OCI-M2 (cell line): ENCODE measurements around the gene MARCHF9.
"Not testable (repeated sequence)": the region's sequence is repeated elsewhere in the genome, so short reads cannot be mapped to it uniquely, and the experiment has no call there.

Experiments
- DNase-seq: peaks from one replicate; lab custom pipeline; 2025; ENCODE audit not compliant: unreplicated experiment; lab: John Stamatoyannopoulos, UW

Gene MARCHF9

DNA sequence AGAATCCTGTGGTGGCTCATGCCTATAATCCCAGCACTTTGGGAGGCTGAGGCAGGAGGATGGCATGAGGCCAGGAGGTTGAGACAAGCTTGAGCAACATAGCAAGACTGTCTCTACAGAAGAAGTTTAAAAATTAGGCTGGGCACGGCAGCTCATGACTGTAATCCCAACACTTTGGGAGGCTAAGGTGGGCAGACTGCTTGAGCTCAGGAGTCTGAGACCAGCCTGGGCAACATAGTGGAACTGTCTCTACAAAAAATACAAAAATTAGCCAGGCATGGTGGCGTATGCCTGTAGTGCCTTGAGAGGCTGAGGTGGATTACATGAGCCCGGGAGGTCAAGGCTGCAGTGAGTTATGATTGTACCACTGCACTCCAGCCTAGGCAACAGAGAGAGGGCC, 13.0 kb downstream of the MARCHF9 start:
- DNase-seq: no peak

DNA sequence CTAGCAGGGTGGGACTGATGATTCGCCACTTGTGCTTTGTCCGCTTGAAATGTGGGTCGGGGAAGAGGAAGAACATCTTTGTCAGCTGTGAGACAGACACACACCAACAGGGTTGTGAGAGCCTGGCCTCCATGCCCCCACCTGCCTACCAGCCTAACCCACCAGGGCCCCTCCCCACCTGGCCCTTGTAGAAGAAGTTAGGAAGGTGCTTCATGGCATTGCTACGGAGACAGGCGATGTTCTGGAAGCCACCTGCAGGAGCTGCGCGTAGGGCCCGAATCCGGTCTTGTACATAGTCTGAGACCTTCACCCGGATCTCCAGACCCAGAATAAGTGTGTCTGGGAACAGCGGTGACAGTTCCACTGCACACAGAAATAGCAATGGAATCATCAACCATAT, 14.7 kb downstream of the MARCHF9 start:
- no peak for DNase-seq

DNA sequence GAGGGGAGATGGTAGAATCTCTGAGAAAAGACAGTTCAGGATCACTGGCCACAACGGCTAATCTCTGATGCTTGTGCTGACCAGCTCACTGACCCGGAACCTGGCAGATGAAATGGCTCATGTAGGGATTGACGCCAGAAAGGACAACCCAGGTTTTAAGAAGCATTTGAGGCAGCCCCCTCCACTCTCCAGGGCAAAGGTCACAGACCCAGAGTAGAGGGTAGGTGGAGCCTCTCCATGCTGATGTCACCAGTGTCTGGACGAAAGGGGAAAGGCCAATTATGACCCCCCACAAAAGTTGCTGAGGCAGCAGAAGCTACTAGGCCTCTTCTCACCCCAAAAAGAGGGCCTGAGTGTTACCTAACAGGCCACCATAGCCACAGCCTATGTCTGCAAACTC, 15.8 kb downstream of the MARCHF9 start:
- no peak for DNase-seq

DNA sequence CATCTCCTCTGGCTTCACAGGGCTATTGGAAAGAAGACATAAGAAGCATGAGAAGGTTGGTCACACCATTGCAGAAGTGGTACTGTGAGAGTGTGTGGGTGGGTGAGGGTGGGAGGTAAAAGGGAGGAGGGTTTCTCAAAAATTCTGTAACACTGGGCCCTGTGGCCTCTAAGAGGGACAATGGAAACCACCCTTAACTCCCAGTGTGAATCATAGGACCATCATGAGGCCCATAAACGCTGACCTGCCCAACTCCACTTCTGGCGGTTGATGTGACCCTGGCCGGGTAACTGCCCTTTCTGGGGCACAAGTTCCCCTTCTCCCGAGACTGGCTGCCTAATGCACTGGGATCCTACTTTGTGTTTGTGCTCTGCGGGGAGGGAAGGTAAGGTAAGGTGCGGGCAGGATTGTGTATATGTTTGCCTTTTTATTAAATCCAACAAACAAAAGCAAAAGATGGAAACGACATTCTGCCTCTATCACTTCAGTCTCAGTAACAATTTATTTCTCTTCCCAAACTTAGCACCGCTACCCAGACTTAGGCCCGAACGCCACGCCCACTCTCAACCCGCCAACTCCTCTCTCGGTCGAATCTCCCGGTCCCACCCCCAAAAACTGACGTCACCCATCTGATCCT, 16.5 kb downstream of the MARCHF9 start:
- DNase-seq: peak; percentile 86

DNA sequence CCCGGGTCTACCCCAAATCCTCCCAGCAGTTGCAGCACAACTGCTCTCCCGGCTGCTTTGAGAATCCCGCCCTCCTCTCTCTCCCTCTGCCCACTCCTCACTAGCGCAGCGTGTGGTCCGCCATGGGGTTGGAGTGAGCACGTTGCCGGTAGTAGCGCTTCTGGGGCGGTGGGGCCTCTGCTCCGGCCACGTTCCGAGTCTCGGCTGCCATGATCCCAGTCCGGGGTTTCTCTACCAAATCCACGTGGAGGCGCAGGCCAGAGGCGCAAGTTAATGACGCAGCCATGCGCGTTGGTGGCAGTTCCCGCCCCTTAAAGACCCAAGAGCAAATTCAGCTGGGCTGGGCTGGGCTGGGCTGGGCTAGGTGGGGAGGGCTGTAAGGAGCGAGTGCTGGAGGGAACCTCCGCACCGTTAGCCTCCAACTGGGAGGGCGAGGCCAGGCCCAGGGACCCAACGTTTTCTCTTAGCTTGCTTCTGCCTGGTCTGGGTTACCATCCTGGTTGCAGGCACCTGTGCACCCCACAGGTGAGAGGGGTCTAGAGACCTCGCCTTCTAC, 17.0 kb downstream of the MARCHF9 start, which contains the start of gene METTL1:
Gene METTL1 (minus strand): TSS at position 233 of the 556 bp plus-strand sequence. CDS start 22 bp downstream, at position 211.
- peak; percentile 86 for DNase-seq

DNA sequence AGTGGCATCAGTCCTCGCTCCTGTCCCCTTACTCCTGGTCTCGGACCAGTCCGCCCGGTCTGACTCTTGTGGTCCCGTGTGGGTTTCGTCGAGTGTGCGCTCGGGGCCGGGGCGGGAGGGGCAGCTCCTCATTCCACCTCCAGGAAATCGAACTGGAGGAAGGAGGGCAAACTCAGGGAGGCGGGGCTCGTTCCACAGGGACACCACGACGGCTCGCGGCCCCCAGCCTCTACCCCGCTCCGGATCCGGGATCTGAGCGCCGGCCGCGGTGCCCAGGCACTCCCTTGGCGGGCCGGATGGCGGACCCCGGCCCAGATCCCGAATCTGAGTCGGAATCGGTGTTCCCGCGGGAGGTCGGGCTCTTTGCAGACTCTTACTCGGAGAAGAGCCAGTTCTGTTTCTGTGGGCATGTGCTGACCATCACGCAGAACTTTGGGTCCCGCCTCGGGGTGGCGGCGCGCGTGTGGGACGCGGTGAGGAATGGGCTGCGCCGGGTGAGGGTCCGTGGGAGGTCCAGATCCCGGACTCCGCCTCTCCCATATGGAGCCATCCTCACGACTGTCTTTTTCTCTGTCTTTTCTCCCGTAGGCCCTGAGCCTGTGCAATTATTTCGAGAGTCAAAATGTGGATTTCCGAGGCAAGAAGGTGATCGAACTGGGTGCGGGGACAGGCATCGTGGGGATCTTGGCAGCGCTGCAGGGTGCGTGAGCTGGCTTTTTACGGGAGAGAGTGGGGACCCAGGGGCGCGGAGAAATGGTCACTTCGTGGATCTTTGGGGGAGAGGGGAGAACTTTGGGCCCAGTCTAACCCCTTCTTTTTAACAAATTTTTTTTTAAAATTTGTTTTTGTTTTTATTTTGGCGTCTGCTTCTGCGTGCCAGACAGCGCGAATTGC, 17.8 kb downstream of the MARCHF9 start, which contains the start of gene EEF1AKMT3:
Gene EEF1AKMT3 (plus strand): TSS at position 186 of the 894 bp plus-strand sequence. CDS start 111 bp downstream, at position 297.
- DNase-seq: no peak

DNA sequence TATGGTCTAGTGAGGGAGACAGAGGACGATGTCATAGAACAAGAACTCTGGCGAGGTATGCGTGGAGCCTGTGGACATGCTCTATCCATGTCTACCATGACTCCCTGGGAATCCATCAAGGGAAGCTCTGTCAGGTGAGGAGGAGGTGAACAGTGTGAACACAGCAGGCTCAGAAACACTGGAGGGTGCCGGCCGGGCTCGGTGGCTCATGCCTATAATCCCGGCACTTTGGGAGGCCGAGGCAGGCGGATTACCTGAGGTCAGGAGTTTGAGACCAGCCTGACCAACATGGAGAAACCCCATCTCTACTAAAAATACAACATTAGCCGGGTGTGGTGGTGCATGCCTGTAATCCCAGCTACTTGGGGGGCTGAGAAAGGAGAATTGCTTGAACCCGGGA, 19.7 kb downstream of the MARCHF9 start:
- DNase-seq: not testable (repeated sequence)

DNA sequence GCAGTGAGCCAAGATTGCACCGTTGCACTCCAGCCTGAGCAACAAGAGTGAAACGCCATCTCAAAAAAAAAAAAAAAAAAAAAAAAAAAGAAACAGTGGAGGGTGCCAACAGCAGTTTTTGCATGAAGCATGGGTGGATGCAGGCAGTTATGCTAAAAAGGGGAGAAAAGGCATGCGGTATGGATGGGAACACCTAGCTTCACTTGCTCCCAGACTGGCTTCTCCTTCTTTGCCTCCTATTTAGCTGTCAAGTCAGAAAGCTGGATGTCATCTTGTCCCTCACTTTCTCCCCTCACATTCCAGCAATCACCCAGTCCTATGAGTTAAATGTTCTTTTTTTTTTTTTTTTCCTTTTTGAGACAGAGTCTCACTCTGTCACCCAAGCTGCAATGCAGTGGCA, 20.1 kb downstream of the MARCHF9 start:
- no peak for DNase-seq

DNA sequence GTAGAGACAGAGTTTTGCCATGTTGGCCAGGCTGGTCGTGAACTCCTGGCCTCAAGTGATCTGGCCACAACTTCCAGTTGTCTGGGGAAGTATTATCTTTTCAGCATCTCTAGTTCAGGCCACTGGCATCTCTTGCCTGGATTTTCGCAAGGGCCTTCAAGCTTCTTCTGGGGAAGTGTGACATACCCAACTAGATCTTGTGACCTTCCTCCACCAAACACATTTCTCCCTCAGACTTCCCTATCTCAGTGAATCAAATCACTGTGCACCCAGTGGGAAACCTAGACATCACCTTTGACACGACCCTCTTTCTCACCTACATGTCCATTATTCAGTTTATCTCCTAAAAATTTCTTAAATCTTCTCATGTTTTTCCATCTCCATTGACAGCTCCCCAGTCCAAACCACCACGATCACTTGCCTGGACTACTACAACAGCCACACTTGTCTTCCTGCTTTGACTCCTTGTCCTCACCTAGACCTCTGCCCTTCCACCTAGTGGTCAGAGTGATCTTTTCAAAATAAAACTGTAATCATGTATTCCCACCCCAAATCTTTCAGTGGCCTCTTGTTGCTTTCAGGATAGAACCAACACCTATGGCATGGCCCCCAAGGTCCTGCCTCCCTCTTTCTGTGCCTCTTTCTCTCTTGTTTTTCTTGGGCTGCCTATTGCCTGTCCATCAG, 20.8 kb downstream of the MARCHF9 start:
- DNase-seq: no peak

DNA sequence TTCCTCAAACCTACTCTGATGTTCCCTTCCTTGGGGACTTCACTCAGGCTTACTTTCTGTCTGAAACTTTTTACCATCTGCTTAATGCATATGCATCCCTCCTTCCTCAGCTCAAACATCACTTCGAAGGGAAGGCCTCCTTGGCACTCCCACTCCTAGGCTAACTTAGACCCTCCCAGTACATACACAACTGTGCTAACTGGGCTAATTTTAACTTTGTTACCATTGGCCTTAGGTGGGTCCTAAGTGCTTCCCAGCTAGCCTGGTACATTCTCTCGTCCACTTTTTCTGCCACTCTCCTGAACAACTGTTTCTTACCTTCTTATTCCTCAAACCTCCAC, 21.3 kb downstream of the MARCHF9 start:
- DNase-seq: no peak

DNA sequence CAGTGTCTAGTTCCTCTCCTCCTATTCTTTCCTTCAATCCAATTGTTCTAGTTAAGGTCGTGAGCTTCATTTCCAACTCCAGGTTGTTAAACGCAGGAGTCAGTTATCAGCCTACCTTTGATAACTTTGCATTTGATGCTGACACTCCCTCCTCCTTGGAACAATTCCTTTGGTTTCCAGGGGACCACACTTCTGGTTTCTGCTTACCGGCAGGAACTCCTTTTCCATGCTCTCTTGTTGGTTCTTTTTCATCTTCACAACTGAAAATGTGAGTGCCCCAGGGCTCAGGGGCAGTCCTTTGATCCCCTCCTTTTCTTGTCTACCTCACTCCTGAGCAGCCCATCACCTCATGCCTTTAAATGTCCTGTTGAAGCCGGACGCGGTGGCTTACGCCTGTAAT, 22.5 kb downstream of the MARCHF9 start:
- DNase-seq: no peak

DNA sequence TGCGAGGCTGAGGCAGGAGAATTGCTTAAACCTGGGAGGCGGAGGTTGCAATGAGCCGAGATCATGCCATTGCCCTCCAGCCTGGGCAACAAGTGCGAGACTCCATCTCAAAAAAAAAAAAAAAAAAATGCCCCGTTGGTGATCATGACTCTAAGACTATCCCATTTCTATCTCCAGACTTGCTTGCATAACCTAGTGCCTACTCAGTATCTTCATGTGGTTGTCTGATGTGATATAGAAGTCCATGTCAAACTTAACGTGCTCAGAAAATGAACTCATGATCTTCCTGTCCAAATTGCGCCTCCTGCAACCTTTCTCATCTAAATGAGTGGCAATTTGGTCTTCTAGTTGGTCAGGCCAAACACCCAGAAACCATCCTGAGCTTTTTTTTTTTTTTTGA, 23.0 kb downstream of the MARCHF9 start:
- DNase-seq: no peak

DNA sequence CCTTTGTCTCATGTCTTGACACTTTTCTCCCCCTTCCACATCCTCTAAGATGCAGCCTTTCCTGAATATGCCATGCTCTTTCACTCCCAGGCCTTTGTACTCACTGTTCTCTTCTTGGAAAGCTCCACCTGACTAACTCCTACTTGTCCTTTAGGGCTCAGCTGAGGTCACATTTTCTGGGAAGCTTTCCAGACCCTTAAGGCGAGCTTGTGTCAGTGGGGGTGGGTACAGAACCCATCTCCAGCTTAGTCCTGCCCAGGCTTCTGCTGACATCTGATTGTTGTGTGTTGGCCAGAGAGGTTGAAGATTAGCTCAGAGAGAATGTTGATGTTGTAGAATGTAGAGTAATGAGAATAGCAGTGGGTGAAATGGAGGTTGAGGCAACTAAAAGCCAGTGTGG, 24.8 kb downstream of the MARCHF9 start:
- no peak for DNase-seq

DNA sequence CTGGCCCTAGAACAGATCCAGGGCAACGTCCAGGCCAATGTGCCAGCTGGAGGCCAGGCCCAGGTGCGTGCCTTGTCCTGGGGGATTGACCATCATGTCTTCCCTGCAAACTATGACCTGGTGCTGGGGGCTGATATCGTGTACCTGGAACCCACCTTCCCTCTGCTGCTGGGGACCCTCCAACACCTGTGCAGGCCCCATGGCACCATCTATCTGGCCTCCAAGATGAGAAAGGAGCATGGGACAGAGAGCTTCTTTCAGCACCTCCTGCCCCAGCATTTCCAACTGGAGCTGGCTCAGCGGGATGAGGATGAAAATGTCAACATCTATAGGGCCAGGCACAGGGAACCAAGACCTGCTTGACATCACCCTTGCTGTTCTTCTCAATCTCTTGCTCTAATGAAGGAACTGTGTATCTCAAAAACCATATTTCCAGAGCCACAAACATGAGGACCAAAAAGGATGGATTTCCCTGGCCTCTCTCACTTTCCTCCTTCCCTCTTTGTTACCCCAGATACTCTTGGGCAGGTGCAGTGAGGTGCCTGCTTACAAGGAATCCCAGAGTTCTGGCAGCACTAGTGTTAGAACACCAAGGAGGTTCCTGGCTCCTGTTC, 25.5 kb downstream of the MARCHF9 start:
- DNase-seq: no peak

DNA sequence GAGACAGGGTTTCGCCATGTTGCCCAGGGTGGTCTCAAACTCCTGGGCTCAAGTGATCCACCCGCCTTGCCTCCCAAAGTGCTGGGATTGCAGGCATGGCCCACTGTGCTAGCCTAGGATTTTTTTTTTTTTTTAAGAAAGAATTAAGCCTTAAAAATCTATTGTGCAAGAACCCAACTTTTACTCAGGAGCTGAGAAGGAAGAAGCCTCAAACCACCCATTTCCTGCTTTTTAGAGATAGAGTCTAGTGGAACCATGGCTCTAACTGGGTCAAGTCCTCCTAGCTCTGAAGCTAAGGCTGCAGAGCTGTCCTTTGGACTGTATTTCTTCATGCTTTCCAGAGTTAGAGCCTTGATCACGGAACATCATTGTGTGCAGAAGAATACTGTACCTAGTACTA, 26.3 kb downstream of the MARCHF9 start:
- no peak for DNase-seq

DNA sequence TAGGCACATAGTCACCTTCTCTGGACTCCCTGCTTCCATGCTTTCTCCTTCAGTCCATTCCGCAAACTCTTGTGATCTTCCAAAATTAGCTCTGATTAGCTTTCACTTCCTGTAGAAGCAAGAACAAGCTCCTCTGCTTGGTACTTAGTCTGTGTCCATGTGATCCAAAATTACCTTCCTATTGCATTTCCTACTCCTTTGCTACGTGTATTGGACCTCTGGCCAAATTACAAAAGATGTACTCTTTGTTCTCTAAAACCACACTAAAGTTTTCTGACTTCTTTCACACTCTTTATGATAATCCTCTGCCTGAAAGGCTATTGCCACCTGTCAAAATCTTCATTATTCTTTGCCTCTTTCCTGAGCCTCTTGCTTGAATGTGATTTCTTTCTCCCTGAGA, 26.9 kb downstream of the MARCHF9 start:
- DNase-seq: no peak

DNA sequence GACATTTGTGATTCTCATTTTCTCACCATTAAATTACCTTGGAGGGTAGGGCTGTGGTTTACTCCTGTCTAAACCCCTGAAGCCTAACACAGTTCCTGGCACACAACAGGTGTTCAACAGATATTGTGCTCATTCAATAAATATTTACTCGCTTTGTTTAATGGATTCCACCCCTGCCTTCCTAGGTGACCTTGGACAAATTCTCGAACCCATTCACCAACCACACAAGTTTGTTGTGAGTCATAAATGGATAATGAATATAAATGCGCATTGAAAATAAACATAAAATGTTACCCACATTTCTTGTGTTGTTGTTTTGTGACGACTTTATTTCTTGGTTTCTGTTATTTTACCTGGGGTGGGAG, 27.3 kb downstream of the MARCHF9 start:
- DNase-seq: no peak

DNA sequence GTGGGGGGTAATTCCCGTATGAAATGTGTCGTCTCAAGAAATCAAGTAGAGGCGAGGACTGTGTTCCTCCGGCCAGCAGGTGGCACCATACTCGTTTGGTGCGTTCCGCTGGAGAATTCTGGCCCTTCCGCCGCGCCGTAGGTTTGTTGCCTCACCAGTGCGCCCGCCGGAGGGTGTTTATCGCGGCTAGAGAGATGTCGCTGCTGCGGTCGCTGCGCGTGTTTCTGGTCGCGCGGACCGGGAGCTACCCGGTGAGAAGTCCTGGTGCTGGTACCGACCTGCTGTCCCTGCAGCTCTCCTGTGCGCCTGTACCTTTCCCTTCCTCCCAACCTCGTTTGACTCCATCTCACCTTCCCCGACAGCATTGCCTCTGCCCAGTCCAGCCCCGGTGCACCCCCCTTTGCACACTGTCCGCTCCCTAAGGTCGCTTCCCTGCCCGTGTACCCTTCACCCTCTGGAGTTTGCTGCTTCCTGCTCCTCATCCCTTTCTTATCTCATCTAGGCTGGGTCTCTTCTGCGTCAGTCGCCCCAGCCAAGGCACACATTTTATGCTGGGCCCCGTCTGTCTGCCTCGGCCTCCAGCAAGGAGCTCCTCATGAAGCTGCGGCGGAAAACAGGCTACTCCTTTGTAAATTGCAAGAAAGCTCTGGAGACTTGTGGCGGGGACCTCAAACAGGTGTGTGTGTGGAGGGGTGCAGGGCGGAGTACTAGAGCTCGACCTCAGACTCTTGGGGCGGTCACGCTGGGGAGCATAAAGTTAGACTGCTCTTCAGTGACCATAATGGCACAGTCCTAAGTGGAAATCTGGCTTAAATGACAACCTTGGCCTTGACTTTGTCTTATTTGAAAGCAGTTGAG, 27.9 kb downstream of the MARCHF9 start, which contains the start of gene TSFM:
Gene TSFM (plus strand): TSS at position 180 of the 858 bp plus-strand sequence. CDS start 15 bp downstream, at position 195.
- DNase-seq: peak; percentile 72

DNA sequence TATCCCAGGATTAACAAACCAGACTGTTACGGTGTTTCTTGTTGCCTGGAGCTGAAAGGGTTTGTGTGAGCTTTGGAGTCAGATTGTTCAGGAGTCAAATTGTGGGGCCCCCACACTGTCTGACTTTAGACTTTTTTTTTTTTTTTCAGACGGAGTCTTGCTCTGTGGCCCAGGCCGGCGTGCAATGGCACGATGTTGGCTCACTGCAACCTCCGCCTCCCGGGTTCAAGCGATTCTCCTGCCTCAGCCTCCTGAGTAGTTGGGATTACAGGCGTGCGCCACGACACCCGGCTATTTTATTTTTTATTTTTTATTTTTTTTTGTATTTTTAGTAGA, 28.5 kb downstream of the MARCHF9 start:
- DNase-seq: no peak

DNA sequence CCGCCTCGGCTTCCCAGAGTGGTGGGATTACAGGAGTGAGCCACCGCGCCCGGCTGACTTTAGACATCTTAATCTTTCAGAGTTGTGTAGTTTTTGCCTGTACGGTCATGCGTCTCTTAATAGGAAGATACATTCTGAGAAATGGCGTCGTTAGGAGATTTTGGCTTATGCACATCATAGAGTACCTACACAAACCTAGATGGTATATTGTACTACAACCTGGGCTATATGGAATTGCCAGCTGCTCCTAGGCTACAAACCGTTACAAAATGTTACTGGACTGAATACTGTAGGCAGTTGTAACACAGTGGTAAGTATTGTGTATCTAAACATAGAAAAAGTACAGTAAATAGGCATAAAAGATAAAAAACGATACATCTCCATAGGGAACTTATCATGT, 29.0 kb downstream of the MARCHF9 start:
- no peak for DNase-seq
